ENCODE measurements around the gene C6orf15.

C6orf15 gene

DNA sequence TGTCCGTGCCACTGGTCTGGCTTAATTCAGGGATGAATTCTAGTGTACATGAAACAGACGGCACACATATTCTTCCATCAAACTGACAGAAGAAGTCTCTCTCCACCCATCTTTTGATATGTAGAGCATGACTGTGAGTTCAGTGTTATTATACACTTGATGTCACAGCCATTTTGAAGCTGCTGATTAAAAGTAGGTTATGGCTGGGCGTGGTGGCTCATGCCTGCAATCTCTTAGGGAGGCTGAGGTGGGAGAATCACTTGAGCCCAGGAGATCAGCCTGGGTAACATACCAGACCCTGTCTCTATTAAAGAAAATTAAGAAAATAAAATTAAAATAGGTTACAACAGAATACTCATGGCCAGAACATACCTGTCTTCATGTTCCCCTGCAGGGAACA, 20.7 kb downstream of the C6orf15 start:
- no peak for DNase-seq (ENCODE audit: low read depth)
- TF ChIP-seq, protein P1, sequence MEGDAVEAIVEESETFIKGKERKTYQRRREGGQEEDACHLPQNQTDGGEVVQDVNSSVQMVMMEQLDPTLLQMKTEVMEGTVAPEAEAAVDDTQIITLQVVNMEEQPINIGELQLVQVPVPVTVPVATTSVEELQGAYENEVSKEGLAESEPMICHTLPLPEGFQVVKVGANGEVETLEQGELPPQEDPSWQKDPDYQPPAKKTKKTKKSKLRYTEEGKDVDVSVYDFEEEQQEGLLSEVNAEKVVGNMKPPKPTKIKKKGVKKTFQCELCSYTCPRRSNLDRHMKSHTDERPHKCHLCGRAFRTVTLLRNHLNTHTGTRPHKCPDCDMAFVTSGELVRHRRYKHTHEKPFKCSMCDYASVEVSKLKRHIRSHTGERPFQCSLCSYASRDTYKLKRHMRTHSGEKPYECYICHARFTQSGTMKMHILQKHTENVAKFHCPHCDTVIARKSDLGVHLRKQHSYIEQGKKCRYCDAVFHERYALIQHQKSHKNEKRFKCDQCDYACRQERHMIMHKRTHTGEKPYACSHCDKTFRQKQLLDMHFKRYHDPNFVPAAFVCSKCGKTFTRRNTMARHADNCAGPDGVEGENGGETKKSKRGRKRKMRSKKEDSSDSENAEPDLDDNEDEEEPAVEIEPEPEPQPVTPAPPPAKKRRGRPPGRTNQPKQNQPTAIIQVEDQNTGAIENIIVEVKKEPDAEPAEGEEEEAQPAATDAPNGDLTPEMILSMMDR (conservative IDR thresholded peaks at IDR 0.05; ENCODE audit: low read depth, low read length) = no peak
- no peak overlapping the region for H3K4me3 ChIP-seq (ENCODE audit: low read depth, low read length)

DNA sequence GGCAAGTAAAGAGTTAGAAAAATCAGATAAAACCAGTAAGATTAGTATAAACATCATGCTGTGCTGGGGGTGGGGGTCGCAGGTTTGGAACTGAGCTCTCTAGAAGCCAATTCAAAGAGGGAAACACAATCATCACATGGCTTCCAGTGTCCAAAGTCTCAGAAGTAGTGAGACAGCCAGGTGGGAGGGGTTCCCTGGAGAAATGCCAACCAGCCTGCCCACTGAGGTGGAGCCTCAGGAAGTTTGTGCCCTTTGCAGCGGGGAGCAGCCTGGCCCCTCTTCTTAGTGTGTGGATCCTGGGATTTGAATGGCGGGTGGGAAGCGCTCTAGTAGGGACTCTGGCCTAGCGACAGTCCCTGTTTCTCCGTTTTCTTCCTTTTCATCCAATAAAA, 21.4 kb downstream of the C6orf15 start:
- H3K4me3 ChIP-seq (ENCODE audit: low read depth, low read length) = no peak overlapping the region
- no peak for DNase-seq (ENCODE audit: low read depth)
- TF ChIP-seq, protein P1 (conservative IDR thresholded peaks at IDR 0.05; ENCODE audit: low read depth, low read length) = no peak

- DNase-seq (ENCODE audit: low read depth) = no peak
- TF ChIP-seq, protein P1 (conservative IDR thresholded peaks at IDR 0.05; ENCODE audit: low read depth, low read length) = no peak
- H3K4me3 ChIP-seq (ENCODE audit: low read depth, low read length) = no peak overlapping the region
Observed at GRCh38 chr6:31090275-31090972, 22.0 kb downstream of the C6orf15 start.

DNA sequence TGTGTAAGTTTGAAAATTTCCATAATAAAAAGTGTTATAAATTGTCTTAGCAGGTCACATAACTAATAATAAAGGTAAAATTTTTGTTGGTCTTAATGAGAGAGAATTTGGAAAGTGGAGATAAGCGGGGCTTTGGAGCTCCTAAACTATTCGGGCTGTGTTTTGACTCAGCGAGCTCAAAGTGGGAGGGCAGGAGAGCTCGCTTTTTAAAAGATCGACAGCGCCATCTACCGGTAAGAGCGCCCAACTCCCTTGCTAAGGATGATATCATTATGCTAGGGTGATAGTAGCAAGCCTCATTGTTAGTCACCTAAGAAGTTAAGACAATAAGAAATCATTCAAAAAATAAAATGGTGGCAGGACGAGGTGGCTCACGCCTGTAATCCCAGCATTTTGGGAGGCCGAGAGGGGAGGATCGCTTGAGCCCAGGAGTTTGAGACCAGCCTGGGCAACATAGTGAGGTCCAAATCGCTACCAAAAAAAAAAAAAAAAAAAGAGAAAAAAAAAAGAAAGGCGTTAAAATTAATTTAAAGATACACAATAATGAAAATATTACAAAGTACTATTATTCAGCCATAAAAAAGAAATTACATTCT, 24.8 kb downstream of the C6orf15 start:
- H3K4me3 ChIP-seq (ENCODE audit: low read depth, low read length) = no peak overlapping the region
- peak; percentile 92 for DNase-seq (ENCODE audit: low read depth)
- TF ChIP-seq, protein P1 (conservative IDR thresholded peaks at IDR 0.05; ENCODE audit: low read depth, low read length) = peak; percentile 84

DNA sequence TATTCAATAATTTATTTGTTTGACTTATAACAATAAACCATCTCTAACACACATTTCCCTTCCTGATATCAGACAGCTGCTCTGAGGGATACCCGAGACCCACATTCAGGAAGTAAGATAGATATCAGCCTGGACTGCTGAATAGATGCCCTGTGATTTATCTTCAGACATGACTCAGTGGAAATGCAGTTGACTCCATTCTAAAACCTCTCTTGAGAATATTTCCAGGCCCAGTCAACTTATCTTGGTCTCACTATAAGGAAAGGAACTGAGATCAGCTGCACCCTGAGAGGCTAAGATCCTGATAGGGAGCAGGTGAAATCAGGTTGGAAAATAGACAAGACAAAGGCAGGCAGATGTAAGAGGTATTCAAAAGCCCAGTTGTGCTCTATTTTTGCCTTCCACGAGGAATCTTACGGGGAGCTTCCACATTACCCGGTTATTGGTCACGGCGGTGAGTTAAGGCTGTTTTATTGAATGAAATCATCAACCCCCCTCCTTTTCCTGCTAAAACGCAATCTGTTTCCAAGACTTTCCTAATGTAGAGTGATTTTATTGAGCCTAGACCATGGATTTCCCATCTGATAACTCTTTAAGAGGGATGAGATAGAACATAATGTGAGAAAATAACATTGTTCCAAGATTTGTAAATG, 25.5 kb downstream of the C6orf15 start:
- peak; percentile 69 for DNase-seq (ENCODE audit: low read depth)
- H3K4me3 ChIP-seq (ENCODE audit: low read depth, low read length) = no peak overlapping the region
- TF ChIP-seq, protein P1 (conservative IDR thresholded peaks at IDR 0.05; ENCODE audit: low read depth, low read length) = no peak

GRCh38 chr6:31083742-31084354, 28.5 kb downstream of the C6orf15 start:
- TF ChIP-seq, protein P1 (conservative IDR thresholded peaks at IDR 0.05; ENCODE audit: low read depth, low read length) = peak; percentile 63
- H3K4me3 ChIP-seq (ENCODE audit: low read depth, low read length) = no peak overlapping the region
- DNase-seq (ENCODE audit: low read depth) = peak; percentile 90
